Measurements from ENCODE around the gene CERT1.
"Not testable (repeated sequence)": the region's sequence is repeated elsewhere in the genome, so short reads cannot be mapped to it uniquely, and the experiment has no call there.

Gene CERT1

DNA sequence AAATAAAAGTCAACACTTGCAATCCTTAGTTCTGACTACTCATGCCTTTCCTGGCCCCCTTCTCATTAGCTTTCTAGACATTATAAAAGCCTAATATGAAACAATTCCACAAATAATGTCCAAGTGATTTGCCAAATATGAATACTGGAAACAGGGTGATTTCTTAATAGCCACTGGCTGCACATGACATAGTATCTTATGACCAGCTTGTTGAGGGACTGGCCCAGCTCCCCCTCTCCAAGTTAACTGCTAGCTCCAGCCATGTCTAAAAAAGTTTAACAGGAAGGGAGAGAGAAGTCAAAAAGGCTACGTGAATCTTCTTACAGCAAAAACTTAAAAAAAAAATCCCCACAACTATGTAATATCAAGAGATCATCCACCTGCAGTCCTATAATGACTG is 1.5 kb downstream of the CERT1 start:
- TF ChIP-seq, protein P1, sequence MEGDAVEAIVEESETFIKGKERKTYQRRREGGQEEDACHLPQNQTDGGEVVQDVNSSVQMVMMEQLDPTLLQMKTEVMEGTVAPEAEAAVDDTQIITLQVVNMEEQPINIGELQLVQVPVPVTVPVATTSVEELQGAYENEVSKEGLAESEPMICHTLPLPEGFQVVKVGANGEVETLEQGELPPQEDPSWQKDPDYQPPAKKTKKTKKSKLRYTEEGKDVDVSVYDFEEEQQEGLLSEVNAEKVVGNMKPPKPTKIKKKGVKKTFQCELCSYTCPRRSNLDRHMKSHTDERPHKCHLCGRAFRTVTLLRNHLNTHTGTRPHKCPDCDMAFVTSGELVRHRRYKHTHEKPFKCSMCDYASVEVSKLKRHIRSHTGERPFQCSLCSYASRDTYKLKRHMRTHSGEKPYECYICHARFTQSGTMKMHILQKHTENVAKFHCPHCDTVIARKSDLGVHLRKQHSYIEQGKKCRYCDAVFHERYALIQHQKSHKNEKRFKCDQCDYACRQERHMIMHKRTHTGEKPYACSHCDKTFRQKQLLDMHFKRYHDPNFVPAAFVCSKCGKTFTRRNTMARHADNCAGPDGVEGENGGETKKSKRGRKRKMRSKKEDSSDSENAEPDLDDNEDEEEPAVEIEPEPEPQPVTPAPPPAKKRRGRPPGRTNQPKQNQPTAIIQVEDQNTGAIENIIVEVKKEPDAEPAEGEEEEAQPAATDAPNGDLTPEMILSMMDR (IDR thresholded peaks at IDR 0.05; ENCODE audit: low read depth, low read length, poor library complexity, severe bottlenecking): no peak
- no peak for TF ChIP-seq EZH2phosphoT487 (IDR thresholded peaks at IDR 0.05; ENCODE audit: borderline replicate concordance, low read length)
- H3K4me1 ChIP-seq (ENCODE audit: control insufficient read depth, low read length): peaks cover 35% of the 10 kb centered on the region
- peaks cover 85% of the 10 kb centered on the region for H3K79me2 ChIP-seq (ENCODE audit: control insufficient read depth, low read length)
- peaks cover 19% of the 10 kb centered on the region for H3F3A ChIP-seq (ENCODE audit: control insufficient read depth, insufficient read depth)
- peak overlapping the region; percentile 78 for H3K4me3 ChIP-seq (ENCODE audit: low read length)
- peaks cover 11% of the 10 kb centered on the region for H3K36me3 ChIP-seq (ENCODE audit: control insufficient read depth, low read length)
- no peaks in the 10 kb centered on the region for H3K9me3 ChIP-seq (ENCODE audit: control insufficient read depth, insufficient read depth, low read length)
- H3K27me3 ChIP-seq (ENCODE audit: control insufficient read depth, low read length): no peaks in the 10 kb centered on the region
- H3K4me2 ChIP-seq (ENCODE audit: low read length): peak overlapping the region; percentile 77
- H3K9me2 ChIP-seq (replicated peaks; ENCODE audit: control insufficient read depth, low read length): no peaks in the 10 kb centered on the region
- H4K20me1 ChIP-seq (ENCODE audit: control insufficient read depth, insufficient read depth, low read depth, low read length): 0 out of 2 replicates have a peak, but pooled peaks cover 4% of the 10 kb centered on the region
- no peak overlapping the region for H3K27ac ChIP-seq (ENCODE audit: low read depth, low read length)

DNA sequence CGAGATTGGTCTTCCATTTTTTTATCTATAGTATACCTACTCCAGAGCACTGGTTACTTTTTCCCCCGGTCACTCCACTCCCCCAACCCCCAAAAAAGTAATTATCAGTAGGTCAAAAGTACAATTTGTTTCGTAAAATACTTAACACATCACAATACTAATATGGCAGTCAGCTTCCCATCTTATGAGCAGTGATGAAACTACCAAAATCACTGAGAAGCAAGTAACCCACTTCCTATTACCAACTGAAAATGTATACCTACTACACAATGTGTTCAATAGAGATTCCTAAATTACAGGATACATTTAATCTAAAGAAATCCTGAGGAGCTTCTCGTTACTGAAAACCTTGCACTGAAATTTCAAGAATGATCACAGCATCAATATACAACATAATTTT is 1.9 kb downstream of the CERT1 start:
- Histone ChIP-seq H4K20me1 (ENCODE audit: control insufficient read depth, insufficient read depth, low read depth, low read length) (0 out of 2 replicates have a peak, but pooled peaks cover 4% of the 10 kb centered on the region), H3K27ac (ENCODE audit: low read depth, low read length) (no peak overlapping the region), H3K27me3 (ENCODE audit: control insufficient read depth, low read length) (no peaks in the 10 kb centered on the region), H3K36me3 (ENCODE audit: control insufficient read depth, low read length) (peaks cover 13% of the 10 kb centered on the region), H3K4me2 (ENCODE audit: low read length) (peak overlapping the region; percentile 77), H3K4me3 (ENCODE audit: low read length) (peak overlapping the region; percentile 78), H3K4me1 (ENCODE audit: control insufficient read depth, low read length) (peaks cover 31% of the 10 kb centered on the region), H3K9me3 (ENCODE audit: control insufficient read depth, insufficient read depth, low read length) (no peaks in the 10 kb centered on the region), H3K9me2 (replicated peaks; ENCODE audit: control insufficient read depth, low read length) (no peaks in the 10 kb centered on the region), H3F3A (ENCODE audit: control insufficient read depth, insufficient read depth) (peaks cover 17% of the 10 kb centered on the region), H3K79me2 (ENCODE audit: control insufficient read depth, low read length) (peaks cover 81% of the 10 kb centered on the region)
- TF ChIP-seq, protein P1 (IDR thresholded peaks at IDR 0.05; ENCODE audit: low read depth, low read length, poor library complexity, severe bottlenecking): no peak
- no peak for TF ChIP-seq EZH2phosphoT487 (IDR thresholded peaks at IDR 0.05; ENCODE audit: borderline replicate concordance, low read length)

GRCh38 chr5:75507841-75508240 is 3.6 kb downstream of the CERT1 start:
- Histone ChIP-seq H4K20me1 (ENCODE audit: control insufficient read depth, insufficient read depth, low read depth, low read length) (0 out of 2 replicates have a peak, but pooled peaks cover 4% of the 10 kb centered on the region), H3K36me3 (ENCODE audit: control insufficient read depth, low read length) (peaks cover 19% of the 10 kb centered on the region), H3K9me3 (ENCODE audit: control insufficient read depth, insufficient read depth, low read length) (no peaks in the 10 kb centered on the region), H3K27me3 (ENCODE audit: control insufficient read depth, low read length) (no peaks in the 10 kb centered on the region), H3F3A (ENCODE audit: control insufficient read depth, insufficient read depth) (0 out of 2 replicates have a peak, but pooled peaks cover under 1% of the 10 kb centered on the region), H3K4me2 (ENCODE audit: low read length) (no peak overlapping the region), H3K27ac (ENCODE audit: low read depth, low read length) (no peak overlapping the region), H3K9me2 (replicated peaks; ENCODE audit: control insufficient read depth, low read length) (no peaks in the 10 kb centered on the region), H3K4me1 (ENCODE audit: control insufficient read depth, low read length) (peaks cover 14% of the 10 kb centered on the region), H3K79me2 (ENCODE audit: control insufficient read depth, low read length) (peaks cover 75% of the 10 kb centered on the region), H3K4me3 (ENCODE audit: low read length) (no peak overlapping the region)
- TF ChIP-seq, protein P1 (IDR thresholded peaks at IDR 0.05; ENCODE audit: low read depth, low read length, poor library complexity, severe bottlenecking): no peak
- no peak for TF ChIP-seq EZH2phosphoT487 (IDR thresholded peaks at IDR 0.05; ENCODE audit: borderline replicate concordance, low read length)

- peaks cover 26% of the 10 kb centered on the region for H3K36me3 ChIP-seq (ENCODE audit: control insufficient read depth, low read length)
- H3K4me1 ChIP-seq (ENCODE audit: control insufficient read depth, low read length); H3K27me3 ChIP-seq (ENCODE audit: control insufficient read depth, low read length); H4K20me1 ChIP-seq (ENCODE audit: control insufficient read depth, insufficient read depth, low read depth, low read length); H3K9me2 ChIP-seq (replicated peaks; ENCODE audit: control insufficient read depth, low read length); H3K4me2 ChIP-seq (ENCODE audit: low read length); H3K9me3 ChIP-seq (ENCODE audit: control insufficient read depth, insufficient read depth, low read length); H3F3A ChIP-seq (ENCODE audit: control insufficient read depth, insufficient read depth); H3K4me3 ChIP-seq (ENCODE audit: low read length); H3K27ac ChIP-seq (ENCODE audit: low read depth, low read length): not testable (repeated sequence)
- peaks cover 70% of the 10 kb centered on the region for H3K79me2 ChIP-seq (ENCODE audit: control insufficient read depth, low read length)
Observed at GRCh38 chr5:75505112-75505511, 6.3 kb downstream of the CERT1 start.

DNA sequence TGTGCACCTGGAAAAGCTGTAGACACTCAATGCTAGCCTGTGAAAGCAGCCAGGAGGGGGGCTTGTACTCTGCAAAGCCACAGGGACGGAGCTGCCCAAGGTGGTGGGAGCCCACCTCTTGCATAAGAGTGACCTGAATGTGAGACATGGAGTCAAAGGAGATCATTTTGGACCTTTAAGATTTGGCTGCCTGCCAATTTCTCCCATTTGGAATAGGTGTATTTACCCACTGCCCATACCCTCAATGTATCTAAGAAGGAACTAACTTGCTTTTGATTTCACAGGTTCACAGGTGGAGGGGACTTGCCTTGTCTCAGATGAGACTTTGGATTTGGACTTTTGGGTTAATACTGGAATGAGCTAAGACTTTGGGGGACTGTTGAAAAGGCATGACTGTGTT is 12.6 kb downstream of the CERT1 start:
- Histone ChIP-seq H3K36me3 (ENCODE audit: control insufficient read depth, low read length) (peaks cover 35% of the 10 kb centered on the region), H3K79me2 (ENCODE audit: control insufficient read depth, low read length) (peaks cover 31% of the 10 kb centered on the region)
- H3K27me3 ChIP-seq (ENCODE audit: control insufficient read depth, low read length); H4K20me1 ChIP-seq (ENCODE audit: control insufficient read depth, insufficient read depth, low read depth, low read length); H3K9me3 ChIP-seq (ENCODE audit: control insufficient read depth, insufficient read depth, low read length); H3F3A ChIP-seq (ENCODE audit: control insufficient read depth, insufficient read depth); H3K9me2 ChIP-seq (replicated peaks; ENCODE audit: control insufficient read depth, low read length); H3K4me2 ChIP-seq (ENCODE audit: low read length); H3K4me3 ChIP-seq (ENCODE audit: low read length); H3K4me1 ChIP-seq (ENCODE audit: control insufficient read depth, low read length); H3K27ac ChIP-seq (ENCODE audit: low read depth, low read length): not testable (repeated sequence)
